NCI-H146 treated with DMSO at 0.1 percent for 48 hours (cell line): ENCODE results near the gene AGBL4.

Source experiments
- DNase-seq: peaks from one replicate; lab custom pipeline; 2025; ENCODE audit not compliant: unreplicated experiment; lab: John Stamatoyannopoulos, UW

The AGBL4 gene

DNA sequence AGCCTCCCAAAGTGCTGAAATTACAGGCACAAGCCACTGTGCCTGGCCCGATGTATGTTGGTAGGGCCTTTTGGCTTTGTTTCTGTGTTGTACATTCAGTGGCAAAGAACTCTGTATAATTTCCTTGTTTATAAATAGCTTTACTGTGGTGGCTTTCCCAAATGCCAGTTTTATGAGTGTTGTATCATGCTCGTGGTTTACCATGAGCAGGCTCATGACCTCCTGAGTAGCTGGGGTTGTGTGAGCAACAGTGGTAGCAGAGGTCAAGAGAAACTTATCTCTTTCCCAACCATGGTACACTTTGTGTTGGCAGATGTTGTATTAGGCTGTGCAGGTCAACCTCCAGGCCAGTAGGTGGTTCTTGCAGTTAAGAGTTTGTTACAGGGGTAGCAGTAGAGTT, 826.7 kb downstream of the AGBL4 start:
- DNase-seq = no peak

- DNase-seq = no peak
Measured at GRCh38 chr1:49190138-49190537, 833.6 kb downstream of the AGBL4 start.

DNA sequence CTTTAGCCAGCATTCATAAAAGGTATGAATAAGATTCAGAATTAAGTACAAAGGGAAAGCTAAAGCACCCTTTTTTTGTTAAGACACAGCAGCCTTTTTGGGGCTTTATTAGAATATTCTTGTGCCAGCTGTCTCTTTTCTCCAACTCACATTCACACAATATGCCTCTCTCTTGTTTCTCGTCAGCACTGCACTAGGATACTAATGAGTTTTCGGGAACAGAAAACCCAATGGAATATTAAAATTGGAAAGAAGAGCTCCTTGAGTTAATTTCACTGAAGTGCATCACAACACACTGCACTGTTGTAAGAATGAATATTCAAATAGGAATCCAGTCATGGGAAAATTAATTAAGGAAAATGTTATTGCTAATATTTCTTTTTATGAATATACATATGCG, 836.7 kb downstream of the AGBL4 start:
- no peak for DNase-seq

DNA sequence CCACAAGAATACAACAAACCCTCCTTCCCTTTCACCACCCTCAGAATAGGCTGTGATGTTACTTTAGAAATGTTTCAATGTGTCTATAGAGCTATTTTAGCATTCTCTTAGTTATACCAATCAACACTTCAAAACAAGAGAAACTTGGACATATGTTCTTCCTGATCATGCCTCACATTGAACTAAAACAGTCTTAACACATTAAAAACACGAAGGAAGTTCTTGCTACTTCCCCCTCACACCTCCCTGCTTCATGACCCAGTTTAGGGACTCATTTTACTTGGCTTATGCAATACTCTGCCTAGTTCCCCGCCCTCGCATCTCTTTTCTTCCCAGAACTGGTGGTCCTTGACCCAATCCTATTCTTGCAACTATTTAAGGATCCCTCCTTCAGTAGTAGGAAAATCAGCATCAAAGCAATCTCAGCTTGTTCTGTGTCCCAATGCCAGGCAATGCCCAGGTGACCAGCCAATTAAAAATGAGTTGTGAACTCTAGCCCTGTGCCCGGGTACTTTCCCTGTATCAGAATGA, 838.2 kb downstream of the AGBL4 start:
- no peak for DNase-seq

DNA sequence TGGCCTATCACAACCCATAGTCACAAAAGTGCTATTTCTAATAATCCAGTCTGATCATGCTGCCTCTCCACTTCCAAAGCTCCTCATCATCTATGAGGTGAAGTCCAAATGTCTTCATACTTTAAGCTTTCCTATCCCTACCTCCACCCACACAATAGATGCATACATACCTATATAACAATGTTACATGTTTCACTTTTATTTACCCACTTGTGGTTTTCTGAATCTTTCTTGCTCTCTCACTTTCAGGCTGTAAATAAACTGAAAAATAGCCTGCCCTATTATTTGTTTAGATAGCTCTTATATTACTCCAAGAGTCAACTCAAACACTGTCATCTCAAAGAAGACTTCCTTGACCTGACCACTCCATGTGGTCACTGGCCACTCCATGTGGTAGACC, 840.3 kb downstream of the AGBL4 start:
- no peak for DNase-seq

DNA sequence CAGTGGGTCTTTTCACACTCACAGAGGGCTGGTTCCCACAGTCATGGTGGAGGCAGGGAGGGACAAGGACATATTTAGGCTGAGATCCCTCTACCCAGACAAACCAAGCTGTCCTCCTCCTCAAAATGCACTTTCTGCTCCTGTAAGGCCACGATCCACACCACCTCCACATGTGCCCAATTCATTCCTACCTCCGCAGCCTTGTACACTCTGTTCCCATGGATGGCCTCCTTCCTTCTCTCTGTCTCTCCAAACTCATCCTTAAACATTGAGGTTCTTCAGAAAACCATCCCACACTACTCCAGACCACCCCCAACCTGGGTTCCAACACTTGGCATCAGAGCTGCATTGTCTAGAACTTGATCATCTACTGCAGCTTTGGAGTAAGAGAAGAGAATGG, 842.7 kb downstream of the AGBL4 start:
- DNase-seq = no peak

GRCh38 chr1:49171941-49172593, 851.7 kb downstream of the AGBL4 start:
- no peak for DNase-seq

DNA sequence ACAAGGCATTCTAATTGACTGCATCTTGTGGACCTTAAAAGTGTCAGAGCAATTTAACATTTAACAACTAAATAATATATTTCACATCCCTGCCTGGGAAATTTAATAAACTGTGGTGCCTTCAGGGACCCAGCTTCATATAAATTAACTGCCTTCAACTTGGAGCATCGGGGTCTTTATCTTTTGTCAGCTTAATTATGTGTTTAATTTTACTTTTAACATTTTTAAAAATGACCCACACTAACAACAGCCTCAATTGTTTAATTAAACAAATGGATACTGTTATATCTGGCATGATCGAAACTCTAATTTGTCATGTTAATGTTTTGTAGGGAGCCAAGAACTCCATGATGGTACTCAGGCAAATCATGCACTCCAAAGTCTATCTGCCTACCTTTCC, 857.7 kb downstream of the AGBL4 start:
- no peak for DNase-seq

GRCh38 chr1:49163031-49163430, 860.7 kb downstream of the AGBL4 start:
- no peak for DNase-seq

DNA sequence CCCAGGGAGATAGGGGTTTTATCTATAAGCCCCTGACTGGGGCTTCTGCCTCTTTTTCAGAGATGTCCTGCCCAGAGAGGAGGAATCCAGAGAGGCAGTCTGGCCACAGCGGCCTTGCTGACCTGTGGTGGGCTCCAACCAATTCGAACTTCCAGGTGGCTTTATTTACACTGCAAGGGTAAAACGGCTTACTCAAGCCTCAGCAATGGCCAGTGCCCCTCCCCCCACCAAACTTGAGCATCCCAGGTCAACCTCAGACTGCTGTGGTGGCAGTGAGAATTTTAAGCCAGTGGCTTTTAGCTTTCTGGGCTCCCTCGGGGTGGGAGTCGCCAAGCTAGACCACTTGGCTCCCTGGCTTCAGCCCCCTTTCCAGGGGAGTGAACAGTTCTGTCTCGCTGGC, 863.1 kb downstream of the AGBL4 start:
- DNase-seq = no peak

GRCh38 chr1:49136738-49137251, 887.0 kb downstream of the AGBL4 start:
- DNase-seq = no peak

- DNase-seq = no peak
Measured at GRCh38 chr1:49125746-49126145, 898.0 kb downstream of the AGBL4 start.

DNA sequence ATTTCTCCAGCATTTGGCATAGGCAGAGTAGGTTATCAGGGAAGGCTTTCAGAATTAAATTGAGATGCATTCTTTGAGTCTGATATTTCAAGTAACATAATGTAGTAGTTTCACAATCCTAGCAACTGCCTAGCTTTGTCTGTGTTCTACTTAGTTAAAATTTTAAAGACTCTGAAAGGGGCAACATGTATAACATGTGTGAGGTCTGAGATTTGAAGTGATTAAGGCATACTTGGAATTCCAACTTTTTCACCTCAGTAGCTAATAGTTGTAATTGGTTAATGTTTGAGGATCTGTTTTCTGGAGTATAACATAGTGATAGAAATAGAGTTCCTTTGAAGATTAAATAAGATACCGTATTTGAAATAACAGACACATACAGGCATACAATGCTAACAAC, 911.8 kb downstream of the AGBL4 start:
- DNase-seq = no peak

DNA sequence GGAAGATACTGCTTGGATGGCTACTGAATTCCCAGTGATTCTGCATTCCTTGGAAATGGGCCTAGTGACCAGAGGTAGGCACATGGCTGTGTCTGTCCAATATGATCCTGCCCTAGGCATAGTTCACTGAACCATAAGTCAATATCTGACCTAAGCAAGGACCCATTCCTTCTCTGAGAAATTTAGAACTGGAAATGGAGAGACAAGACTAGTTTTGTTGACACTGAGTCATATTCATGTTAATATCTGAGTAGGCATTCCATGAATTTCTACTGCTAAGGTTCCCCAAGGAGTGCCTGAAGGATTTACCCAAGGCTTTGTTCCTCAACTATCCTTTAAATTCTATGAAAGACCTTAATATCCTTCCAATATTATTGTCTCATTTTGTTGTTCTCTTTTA, 917.3 kb downstream of the AGBL4 start:
- no peak for DNase-seq

DNA sequence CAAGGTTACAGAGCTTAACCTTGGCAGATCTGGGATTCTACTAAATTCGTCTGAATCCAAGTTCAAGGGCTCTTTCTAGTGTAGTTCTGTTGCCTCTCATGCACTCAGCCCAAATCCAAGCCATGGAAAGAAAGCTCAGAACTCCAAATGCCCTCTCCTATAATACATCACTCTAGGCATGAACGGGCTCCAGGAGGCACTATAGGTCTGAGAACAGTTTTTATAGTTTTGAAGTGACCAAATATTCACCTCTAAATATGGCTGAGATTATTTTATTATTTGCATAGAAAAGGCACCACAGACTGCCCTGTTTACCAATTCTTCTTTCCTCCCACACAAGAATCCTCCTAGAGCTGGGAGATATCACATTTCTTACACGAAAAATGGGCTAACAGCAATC, 919.2 kb downstream of the AGBL4 start:
- no peak for DNase-seq

DNA sequence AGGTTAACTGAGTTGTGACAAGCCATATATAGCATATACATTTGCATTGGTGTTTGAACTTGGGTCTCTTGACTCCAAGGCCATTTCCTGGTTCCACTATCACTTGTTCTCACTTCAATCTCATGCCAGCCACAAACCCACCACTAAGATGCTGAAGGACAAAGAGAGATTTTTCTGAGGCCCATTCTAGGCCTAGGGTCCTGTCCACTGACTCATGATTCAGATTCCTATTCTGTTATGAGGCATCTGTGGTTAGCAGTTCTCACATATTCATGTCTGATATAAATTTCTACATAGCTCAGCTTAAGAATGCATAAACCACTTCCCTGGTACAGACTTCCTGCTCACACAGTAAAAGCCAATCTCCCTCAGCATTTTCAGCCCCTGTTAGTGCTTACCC, 921.0 kb downstream of the AGBL4 start:
- DNase-seq = no peak

DNA sequence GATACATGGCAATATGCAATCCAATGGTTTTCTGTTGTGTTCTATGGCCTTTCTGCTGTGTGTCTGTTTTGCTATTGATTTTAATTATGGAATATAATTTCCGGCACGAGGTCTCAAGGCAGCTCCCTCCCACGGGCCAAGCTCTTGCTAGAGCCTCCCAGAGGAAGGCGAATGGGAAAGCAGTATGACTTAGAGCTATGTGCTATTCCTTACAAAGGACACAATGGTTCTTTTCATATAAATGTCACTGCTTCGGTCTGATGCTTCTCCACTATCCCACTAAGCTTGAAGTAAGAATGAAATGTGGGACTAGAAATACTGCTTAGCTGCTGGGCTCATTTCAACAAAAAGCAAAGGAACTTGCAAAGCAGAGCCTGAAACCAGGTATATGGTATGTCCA, 924.9 kb downstream of the AGBL4 start:
- no peak for DNase-seq

DNA sequence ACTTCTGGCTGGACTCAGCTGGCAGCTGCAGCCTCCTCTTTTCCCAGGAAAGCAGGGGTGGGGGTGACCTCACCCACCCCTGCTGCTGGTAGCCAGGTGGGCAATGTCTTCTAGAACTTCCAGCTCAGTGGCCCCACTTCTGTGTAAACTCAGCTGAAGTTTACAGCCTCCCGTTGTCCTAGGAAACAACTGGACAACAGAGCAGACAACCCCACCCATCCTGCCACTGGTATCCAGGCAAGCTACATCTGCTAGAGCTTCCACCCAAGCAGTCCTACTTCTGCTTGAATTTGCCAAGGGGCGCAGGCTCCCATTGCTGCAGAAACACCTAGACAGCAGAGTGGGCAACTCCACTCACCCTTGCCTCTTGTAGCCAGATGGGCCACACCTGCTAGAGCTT, 937.4 kb downstream of the AGBL4 start:
- no peak for DNase-seq

- no peak for DNase-seq
Measured at GRCh38 chr1:49085079-49085478, 938.7 kb downstream of the AGBL4 start.

DNA sequence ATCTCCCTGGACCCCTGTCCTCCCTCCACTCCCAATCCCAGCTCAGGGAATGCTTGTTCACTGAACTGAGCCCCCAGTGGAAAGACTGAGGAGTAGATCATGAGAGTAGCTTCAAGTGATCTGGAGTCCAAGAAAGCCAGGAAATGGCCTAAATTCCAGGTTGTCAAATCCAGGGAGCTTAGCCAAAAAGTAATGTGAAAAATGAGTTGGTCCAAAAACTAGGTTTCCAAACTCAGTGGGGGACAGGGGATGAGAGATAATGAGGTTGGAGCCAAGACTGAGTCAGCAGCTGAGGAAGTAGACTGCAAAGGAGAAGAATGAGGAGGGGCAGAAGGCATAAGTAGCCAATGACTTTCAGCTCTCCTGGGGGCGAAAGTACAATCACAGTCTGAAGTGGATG, 963.0 kb downstream of the AGBL4 start:
- DNase-seq = no peak

DNA sequence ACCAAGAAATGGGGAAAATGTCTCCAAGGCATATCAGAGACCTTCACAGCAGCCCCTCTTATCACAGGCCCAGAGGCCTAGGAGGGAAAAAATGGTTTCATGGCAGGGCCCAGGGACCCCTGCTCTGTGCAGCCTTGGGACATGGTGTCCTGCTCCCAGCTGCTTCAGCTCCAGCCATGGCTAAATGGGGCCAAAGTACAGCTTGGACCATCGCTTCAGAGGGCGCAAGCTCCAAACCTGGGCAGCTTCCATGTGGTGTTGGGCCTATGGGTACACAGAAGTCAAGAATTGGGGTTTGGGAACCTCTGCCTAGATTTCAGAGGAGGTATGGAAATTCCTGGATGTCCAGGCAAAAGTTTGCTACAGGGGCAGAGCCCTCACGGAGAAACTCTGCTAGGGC, 964.7 kb downstream of the AGBL4 start:
- DNase-seq = no peak

DNA sequence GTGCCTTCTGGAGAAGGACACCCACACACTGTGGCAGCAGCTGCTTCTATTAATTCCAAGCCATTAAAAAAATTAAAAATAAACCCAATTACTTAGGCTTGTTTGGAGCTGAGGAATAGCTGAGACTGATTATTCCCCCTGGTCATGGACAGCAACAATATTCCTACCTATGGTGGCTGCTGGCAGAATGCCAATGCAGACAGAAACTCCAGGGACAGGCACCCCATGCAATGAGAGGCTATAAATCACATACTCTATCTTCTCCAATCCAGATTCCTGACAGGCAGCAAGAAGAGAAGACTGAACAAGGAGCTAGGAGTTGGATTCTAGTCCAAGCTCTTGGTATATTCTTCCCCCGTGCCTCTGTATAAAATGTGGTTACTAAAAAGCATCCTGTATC, 971.7 kb downstream of the AGBL4 start:
- peak; percentile 0 for DNase-seq

DNA sequence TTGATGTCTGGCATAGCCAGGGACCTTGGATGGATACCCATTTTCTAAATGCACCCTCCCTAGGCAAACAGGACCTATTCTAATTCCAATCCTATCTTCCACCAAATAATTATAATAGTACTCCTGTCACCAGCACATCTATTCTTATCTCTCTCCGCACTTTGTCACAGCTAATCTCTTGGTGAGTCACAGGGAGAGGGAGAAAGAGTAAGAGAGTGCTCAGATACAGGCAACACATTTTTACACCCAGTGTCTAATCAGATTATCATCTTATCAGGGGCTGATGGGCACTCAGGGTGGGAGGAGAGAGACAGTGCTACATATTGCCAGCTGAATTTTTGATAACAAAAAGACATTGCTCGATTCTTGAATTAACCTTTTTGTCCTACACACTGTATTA, 972.1 kb downstream of the AGBL4 start:
- DNase-seq = peak; percentile 15
